HT1080 (cell line): Measurements from ENCODE around the gene CDC42EP3. TPM values are rescaled to one million over a fixed set of nuclear protein-coding genes. Genes with fewer than 3 reads are reported as not detected.

Experiments used
- DNase-seq: peaks from one replicate; pipeline ENCODE4 v3.0.0-alpha.2; 2015; ENCODE audit warnings: low read depth
- polyA plus RNA-seq, 2 experiments: library from polyadenylated mRNA; depleted of rRNA; stranded (reverse); fragments of >200 nt; gene quantifications; 2 replicates each; pipeline ENCODE4 v1.2.3, GENCODE V29; 2015
- total RNA-seq: library from RNA; depleted of rRNA; stranded (reverse); fragments of >200 nt; shearing (Covaris generic); gene quantifications from 2 replicates; pipeline ENCODE4 v1.2.3, GENCODE V29; 2014; rRNA removed

Gene CDC42EP3
- total RNA-seq: 93.8 and 101 TPM in 2 replicates
- 146 and 155 TPM in 2 replicates for polyA plus RNA-seq (2015; cell fraction: cytosol; rRNA removed)
- 96.6 and 109 TPM in 2 replicates for polyA plus RNA-seq (2015; cell fraction: nucleus; rRNA removed)

GRCh38 chr2:37671009-37671815, at the start of gene CDC42EP3:
Gene CDC42EP3 (minus strand): TSS chr2:37671642. CDS start chr2:37646587, 25,055 bp downstream.
- DNase-seq: peak; percentile 67

- no peak for DNase-seq
Measured at GRCh38 chr2:37721201-37721560, 49.7 kb upstream of the CDC42EP3 start.

GRCh38 chr2:37720533-37721200, 49.2 kb upstream of the CDC42EP3 start:
- DNase-seq: no peak

GRCh38 chr2:37718515-37719161, 47.2 kb upstream of the CDC42EP3 start:
- DNase-seq: no peak

GRCh38 chr2:37713258-37713700, 41.8 kb upstream of the CDC42EP3 start:
- peak; percentile 88 for DNase-seq

GRCh38 chr2:37711831-37712230, 40.4 kb upstream of the CDC42EP3 start:
- no peak for DNase-seq

- peak; percentile 99 for DNase-seq
Measured at GRCh38 chr2:37711308-37711731, 39.9 kb upstream of the CDC42EP3 start.

GRCh38 chr2:37709111-37709510, 37.7 kb upstream of the CDC42EP3 start:
- DNase-seq: no peak

- DNase-seq: no peak
Measured at GRCh38 chr2:37708146-37708545, 36.7 kb upstream of the CDC42EP3 start.

GRCh38 chr2:37707393-37707792, 36.0 kb upstream of the CDC42EP3 start:
- no peak for DNase-seq

- DNase-seq: no peak
Measured at GRCh38 chr2:37706334-37707183, 35.1 kb upstream of the CDC42EP3 start.

- no peak for DNase-seq
Measured at GRCh38 chr2:37705191-37705590, 33.7 kb upstream of the CDC42EP3 start.

GRCh38 chr2:37698931-37699481, 27.6 kb upstream of the CDC42EP3 start:
- peak; percentile 48 for DNase-seq

- no peak for DNase-seq
Measured at GRCh38 chr2:37695336-37695735, 23.9 kb upstream of the CDC42EP3 start.

GRCh38 chr2:37692711-37693110, 21.3 kb upstream of the CDC42EP3 start:
- DNase-seq: no peak

- DNase-seq: no peak
Measured at GRCh38 chr2:37689751-37690150, 18.3 kb upstream of the CDC42EP3 start.

GRCh38 chr2:37688771-37689468, 17.5 kb upstream of the CDC42EP3 start:
- peak; percentile 91 for DNase-seq

GRCh38 chr2:37686792-37687526, 15.5 kb upstream of the CDC42EP3 start:
- DNase-seq: no peak

GRCh38 chr2:37684809-37685208, 13.4 kb upstream of the CDC42EP3 start:
- DNase-seq: no peak
